IMR-90 (cell line): ENCODE measurements around the gene IL11.
"Not testable (repeated sequence)": the region's sequence is repeated elsewhere in the genome, so short reads cannot be mapped to it uniquely, and the experiment has no call there.

Experiments
- SMC3 ChIP-seq: fragments of 150-350 bp; IDR thresholded peaks from 2 replicates; pipeline ENCODE4 v1.6.1; 2016; ENCODE audit warnings: low read depth, mild to moderate bottlenecking, antibody characterized with exemption, low read length, moderate library complexity
- TF ChIP-seq, protein P1 (sequence below): conservative IDR thresholded peaks from 2 replicates; pipeline ENCODE4 v1.5.1; 2012; ENCODE audit warnings: mild to moderate bottlenecking, low read depth, low read length, improper control_type of control experiment

DNA sequence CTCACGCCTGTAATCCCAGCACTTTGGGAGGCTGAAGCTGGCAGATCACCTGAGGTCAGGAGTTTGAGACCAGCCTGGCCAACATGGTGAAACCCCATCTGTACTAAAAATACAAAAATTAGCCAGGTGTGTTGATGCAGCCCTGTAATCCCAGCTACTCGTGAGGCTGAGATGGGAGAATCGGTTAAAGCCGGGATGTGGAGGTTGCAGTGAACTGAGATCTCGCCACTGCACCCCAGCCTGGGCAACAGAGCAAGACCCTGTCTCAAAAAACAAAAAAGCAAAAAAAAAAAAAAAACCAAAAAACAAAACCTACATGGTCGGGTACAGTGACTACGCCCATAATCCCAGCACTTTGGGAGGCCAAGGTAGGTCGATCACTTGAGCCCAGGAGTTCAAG is 38.9 kb upstream of the IL11 start:
- TF ChIP-seq, protein P1, sequence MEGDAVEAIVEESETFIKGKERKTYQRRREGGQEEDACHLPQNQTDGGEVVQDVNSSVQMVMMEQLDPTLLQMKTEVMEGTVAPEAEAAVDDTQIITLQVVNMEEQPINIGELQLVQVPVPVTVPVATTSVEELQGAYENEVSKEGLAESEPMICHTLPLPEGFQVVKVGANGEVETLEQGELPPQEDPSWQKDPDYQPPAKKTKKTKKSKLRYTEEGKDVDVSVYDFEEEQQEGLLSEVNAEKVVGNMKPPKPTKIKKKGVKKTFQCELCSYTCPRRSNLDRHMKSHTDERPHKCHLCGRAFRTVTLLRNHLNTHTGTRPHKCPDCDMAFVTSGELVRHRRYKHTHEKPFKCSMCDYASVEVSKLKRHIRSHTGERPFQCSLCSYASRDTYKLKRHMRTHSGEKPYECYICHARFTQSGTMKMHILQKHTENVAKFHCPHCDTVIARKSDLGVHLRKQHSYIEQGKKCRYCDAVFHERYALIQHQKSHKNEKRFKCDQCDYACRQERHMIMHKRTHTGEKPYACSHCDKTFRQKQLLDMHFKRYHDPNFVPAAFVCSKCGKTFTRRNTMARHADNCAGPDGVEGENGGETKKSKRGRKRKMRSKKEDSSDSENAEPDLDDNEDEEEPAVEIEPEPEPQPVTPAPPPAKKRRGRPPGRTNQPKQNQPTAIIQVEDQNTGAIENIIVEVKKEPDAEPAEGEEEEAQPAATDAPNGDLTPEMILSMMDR = not testable (repeated sequence)
- not testable (repeated sequence) for TF ChIP-seq SMC3
